Esophagus muscularis mucosa (tissue), 4 donors: Measurements from ENCODE around the gene HSCB. TPM values are rescaled to one million over a fixed set of nuclear protein-coding genes. Genes with fewer than 3 reads are reported as not detected.

ENCODE experiments used
- DNase-seq: peaks from one replicate; pipeline ENCODE4 v3.0.0-alpha.2; 2017; ENCODE audit errors: extremely low spot score
- H3K27ac ChIP-seq, 4 donors: fragments of 200-600 bp; sonication (generic); replicated peaks in 1 of 4; 1 replicate in 3 of 4; 2 replicates in 1 of 4; pipeline ENCODE4 v1.5.1; 2016 to 2019; ENCODE audit warnings: mild to moderate bottlenecking in 1 of 4
- H3K27me3 ChIP-seq, 4 donors: fragments of 200-600 bp; sonication (generic); one replicate each; pipeline versions ENCODE4 v1.5.1 to v1.6.0; 2016 to 2019
- H3K36me3 ChIP-seq, 4 donors: fragments of 200-600 bp; sonication (generic); one replicate each; pipeline ENCODE4 v1.5.1; 2016 to 2019
- H3K4me1 ChIP-seq, 4 donors: fragments of 200-600 bp; sonication (generic); one replicate each; pipeline ENCODE4 v1.5.1; 2016 to 2019
- H3K4me3 ChIP-seq, 4 donors: fragments of 200-600 bp; sonication (generic); 1 replicate in 2 of 4; 2 replicates in 2 of 4; pipeline ENCODE4 v1.5.1; 2016 to 2019; ENCODE audit warnings: mild to moderate bottlenecking in 4 of 4, moderate library complexity in 1 of 4
- H3K9me3 ChIP-seq, 4 donors: fragments of 200-600 bp; sonication (generic); 1 replicate in 3 of 4; 2 replicates in 1 of 4; pipeline ENCODE4 v1.5.1; 2016 to 2019
- CTCF ChIP-seq, 3 experiments: fragments of 200-600 bp in 2 of 3; fragments of 450-650 bp in 1 of 3; sonication (generic) in 2 of 3; IDR thresholded peaks; one replicate each; pipeline ENCODE4 v1.5.1; 2017 to 2019; ENCODE audit warnings: antibody characterized with exemption in 3 of 3, mild to moderate bottlenecking in 2 of 3, moderate library complexity in 1 of 3
- EP300 ChIP-seq: sonication (generic); formaldehyde crosslinking; IDR thresholded peaks from one replicate; pipeline ENCODE4 v1.6.1; 2017; ENCODE audit warnings: antibody characterized with exemption
- POLR2A ChIP-seq: fragments of 450-650 bp; IDR thresholded peaks from one replicate; pipeline ENCODE4 v1.6.1; 2017; ENCODE audit warnings: antibody characterized with exemption, moderate library complexity, mild to moderate bottlenecking, low read depth
- POLR2AphosphoS5 ChIP-seq, 2 donors: sonication (generic); formaldehyde crosslinking; IDR thresholded peaks; one replicate each; pipeline ENCODE4 v1.6.1; 2017; ENCODE audit warnings: antibody characterized with exemption in 2 of 2
- WGBS: methylation state at CpG from one replicate; pipeline ENCODE4 v1.1.5; 2018; 5-methylcytosine and 5-hydroxymethylcytosine counted together
- intact Hi-C: fragments of 100-400 bp; cut with DNase I; formaldehyde crosslinking; loops from one replicate; pipeline ENCODE4 v1.15.1; 2023
- total RNA-seq, 4 donors: library from RNA; depleted of rRNA; stranded (reverse); fragments of >200 nt; gene quantifications; one replicate each; pipeline versions ENCODE4 v1.1.0 to v1.2.1, GENCODE V29; 2016

HSCB gene
- total RNA-seq, 4 donors from 2014 or later, result 13.7 to 30.0 (median 15.7) TPM

- H3K36me3 ChIP-seq, result peaks cover 34 to 68% (median 56%) of the 10 kb centered on the region in 4 donors
These were observed 53.3 kb downstream of the HSCB start for GRCh38 chr22:28795071-28795693.

DNA sequence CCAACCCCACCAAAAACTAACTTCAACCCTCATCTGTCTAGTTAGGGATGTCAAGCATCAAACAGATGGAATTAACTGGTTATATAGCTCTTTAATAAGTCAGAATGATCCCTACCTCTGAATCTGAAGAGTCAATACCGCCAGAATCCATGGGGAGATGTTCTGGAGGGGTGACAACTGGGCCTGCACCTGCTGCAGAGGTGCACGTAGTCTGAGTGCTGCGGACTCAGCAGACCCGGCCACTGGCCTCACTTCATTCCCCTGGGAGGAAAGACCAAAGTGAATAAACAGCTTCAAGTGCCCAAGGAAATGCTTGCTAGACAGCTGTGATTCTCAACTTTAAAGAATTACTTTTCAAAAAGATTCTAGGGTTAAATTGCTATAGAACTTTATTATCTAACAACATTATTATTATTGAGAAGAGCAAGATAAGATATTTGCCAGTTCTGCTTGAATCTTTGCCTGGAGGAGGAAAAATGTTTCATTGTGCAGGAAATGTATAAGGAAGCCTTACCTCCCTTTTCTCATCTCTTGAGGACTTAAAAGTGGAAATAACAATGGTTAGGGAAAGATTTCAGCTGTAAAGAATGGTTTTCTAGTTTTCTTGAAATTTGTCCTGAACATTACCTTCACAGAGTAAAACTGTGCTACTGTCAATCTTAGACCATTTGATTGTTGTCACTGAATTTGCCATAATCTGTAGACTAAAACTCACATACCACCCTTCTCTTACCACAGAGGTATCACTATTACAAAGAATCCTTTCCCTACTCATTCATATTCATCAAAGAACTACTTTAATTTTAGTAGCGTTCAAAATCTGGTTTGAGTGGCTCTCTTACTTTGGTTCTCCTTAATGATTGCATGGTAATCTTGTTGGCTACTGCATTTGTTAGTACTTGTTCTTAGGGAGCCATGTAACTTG is 54.4 kb downstream of the HSCB start:
- 85% methylated on average over 5 of the region's 5 CpGs for WGBS
- Histone ChIP-seq H3K4me1 (peaks cover 39 to 52% (median 50%) of the 10 kb centered on the region in 4 donors), H3K4me3 (no peak overlapping the region), H3K27ac (peak overlapping the region in 1 of 4 donors; percentile 9), H3K36me3 (peaks cover 34 to 68% (median 54%) of the 10 kb centered on the region in 4 donors), H3K9me3 (no peaks in the 10 kb centered on the region), H3K27me3 (no peaks in the 10 kb centered on the region)
- intact Hi-C loops, result no loop called here
- no peak for DNase-seq
- no peak for TF ChIP-seq CTCF (IDR thresholded peaks at IDR 0.05)
- no peak for TF ChIP-seq POLR2A
- TF ChIP-seq POLR2AphosphoS5 (IDR thresholded peaks at IDR 0.05), result no peak
- no peak for TF ChIP-seq EP300

More at GRCh38 chr22:28795071-28795693, 53.3 kb downstream of the HSCB start:
- H3K4me3 ChIP-seq, result no peak overlapping the region
- no peak for DNase-seq
- 86% methylated on average over 6 of the region's 6 CpGs for WGBS
- H3K27ac ChIP-seq, result no peak overlapping the region
- H3K27me3 ChIP-seq, result no peaks in the 10 kb centered on the region
- peaks cover 36 to 49% (median 49%) of the 10 kb centered on the region in 4 donors for H3K4me1 ChIP-seq
- no peaks in the 10 kb centered on the region for H3K9me3 ChIP-seq
- intact Hi-C loops, result no loop called here
- no peak for TF ChIP-seq CTCF (IDR thresholded peaks at IDR 0.05)
- no peak for TF ChIP-seq POLR2A
- TF ChIP-seq EP300, result no peak
- no peak for TF ChIP-seq POLR2AphosphoS5 (IDR thresholded peaks at IDR 0.05)

DNA sequence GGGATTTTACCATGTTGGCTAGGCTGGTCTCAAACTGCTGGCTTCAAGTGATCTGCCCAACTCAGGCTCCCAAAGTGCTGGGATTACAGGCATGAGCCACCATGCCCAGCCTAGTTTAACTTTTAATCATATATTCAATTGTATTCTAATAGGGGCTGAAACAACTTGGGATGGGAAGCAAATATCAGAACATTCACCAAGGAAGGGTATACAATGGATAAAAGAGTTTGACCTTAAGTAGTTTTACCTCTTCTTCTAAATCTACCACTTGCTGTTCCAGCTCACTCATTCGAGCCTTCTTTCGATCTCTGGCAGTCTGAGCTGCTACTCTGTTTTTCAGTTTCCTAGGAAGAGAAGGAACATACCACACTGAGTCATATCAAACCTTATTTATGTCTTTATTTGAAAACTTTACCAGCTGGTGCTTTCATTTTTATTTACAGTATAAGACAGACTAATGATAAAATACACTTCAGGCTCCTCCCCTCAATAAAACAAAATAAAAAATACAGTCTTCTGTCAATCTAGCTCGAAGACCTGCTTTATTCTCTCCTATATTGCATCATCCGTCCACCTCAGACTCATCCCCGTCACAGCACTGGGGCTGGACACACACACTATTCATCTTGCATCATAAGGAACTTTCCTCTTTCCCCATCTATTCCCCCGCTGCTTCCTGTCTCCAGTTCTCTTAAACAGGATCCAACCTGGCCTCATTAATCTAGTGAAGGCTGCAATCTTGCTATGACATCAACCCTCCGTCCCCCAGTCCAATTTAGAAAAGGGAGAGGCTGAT is 57.2 kb downstream of the HSCB start:
- Histone ChIP-seq H3K4me3 (peak overlapping the region; percentile 88 to 100 (median 96)), H3K27ac (peak overlapping the region; percentile 99 to 100 (median 100)), H3K27me3 (no peaks in the 10 kb centered on the region), H3K9me3 (no peaks in the 10 kb centered on the region), H3K36me3 (peaks cover 33 to 52% (median 40%) of the 10 kb centered on the region in 4 donors), H3K4me1 (peaks cover 56 to 71% (median 66%) of the 10 kb centered on the region in 4 donors)
- DNase-seq, result peak; percentile 92
- intact Hi-C loops, result no loop called here
- WGBS, result 2% methylated on average over 7 of the region's 7 CpGs
- TF ChIP-seq POLR2A, result peak; percentile 84
- no peak for TF ChIP-seq EP300
- TF ChIP-seq CTCF (IDR thresholded peaks at IDR 0.05), result no peak
- TF ChIP-seq POLR2AphosphoS5 (IDR thresholded peaks at IDR 0.05), result peak; percentile 79 to 92

- Histone ChIP-seq H3K9me3 (no peaks in the 10 kb centered on the region), H3K4me1 (peaks cover 56 to 67% (median 63%) of the 10 kb centered on the region in 4 donors), H3K36me3 (peaks cover 25 to 44% (median 35%) of the 10 kb centered on the region in 4 donors), H3K27me3 (no peaks in the 10 kb centered on the region), H3K4me3 (peak overlapping the region; percentile 88 to 100 (median 96)), H3K27ac (peak overlapping the region; percentile 99 to 100 (median 100))
- TF ChIP-seq CTCF (IDR thresholded peaks at IDR 0.05) (no peak), POLR2AphosphoS5 (IDR thresholded peaks at IDR 0.05) (peak in 1 of 2 donors; percentile 46)
- intact Hi-C loops, result no loop called here
- 0% methylated on average over 7 of the region's 31 CpGs for WGBS
- DNase-seq, result no peak
These were observed 57.9 kb downstream of the HSCB start for GRCh38 chr22:28799606-28800307.
